KMS-11 (cell line): ENCODE data around the gene MYT1.

Source experiments
- H2AFZ ChIP-seq: fragments of 200-600 bp; sonication (generic); 2 replicates; pipeline ENCODE4 v1.6.1; 2016; ENCODE audit warnings: antibody characterized with exemption, mixed run types, low read depth
- H3K27ac ChIP-seq: fragments of 200-600 bp; sonication (generic); 2 replicates; pipeline ENCODE4 v1.6.1; 2016; ENCODE audit warnings: mild to moderate bottlenecking, mixed run types
- H3K27me3 ChIP-seq: fragments of 200-600 bp; sonication (generic); 2 replicates; pipeline ENCODE4 v1.6.1; 2017; ENCODE audit warnings: mild to moderate bottlenecking, low read depth, mixed run types, moderate library complexity; ENCODE audit not compliant: insufficient read depth
- H3K36me3 ChIP-seq: fragments of 200-600 bp; sonication (generic); 2 replicates; pipeline ENCODE4 v1.6.1; 2017; ENCODE audit warnings: mild to moderate bottlenecking, mixed run types; ENCODE audit not compliant: insufficient read depth
- H3K4me1 ChIP-seq: fragments of 200-600 bp; sonication (generic); 2 replicates; pipeline ENCODE4 v1.6.1; 2016; ENCODE audit warnings: mild to moderate bottlenecking, low read depth, mixed run types; ENCODE audit not compliant: poor library complexity, severe bottlenecking
- H3K4me2 ChIP-seq: fragments of 200-600 bp; sonication (generic); 2 replicates; pipeline ENCODE4 v1.7.0; 2016; ENCODE audit warnings: mild to moderate bottlenecking, mixed run types
- H3K4me3 ChIP-seq: fragments of 200-600 bp; sonication (generic); IDR thresholded peaks from 2 replicates; pipeline ENCODE4 v1.6.1; 2017; ENCODE audit warnings: low read depth, low read length, mixed read lengths; ENCODE audit not compliant: insufficient read depth
- H3K79me2 ChIP-seq: fragments of 200-600 bp; sonication (generic); 2 replicates; pipeline ENCODE4 v1.6.1; 2016; ENCODE audit warnings: low read depth, mixed run types; ENCODE audit not compliant: insufficient read depth
- H3K9ac ChIP-seq: fragments of 200-600 bp; sonication (generic); 2 replicates; pipeline ENCODE4 v1.6.1; 2016; ENCODE audit warnings: mild to moderate bottlenecking, mixed run types
- H4K20me1 ChIP-seq: fragments of 200-600 bp; sonication (generic); 2 replicates; pipeline ENCODE4 v1.6.1; 2016; ENCODE audit warnings: mild to moderate bottlenecking, mixed run types; ENCODE audit not compliant: insufficient read depth
- CTCF ChIP-seq: fragments of 200-600 bp; sonication (generic); conservative IDR thresholded peaks from 2 replicates; pipeline ENCODE4 v1.6.1; 2017; ENCODE audit warnings: low read depth, mild to moderate bottlenecking, antibody characterized with exemption, low read length, moderate library complexity, mixed read lengths

MYT1 gene

GRCh38 chr20:64143018-64143801 is 21.0 kb upstream of the MYT1 start:
- Histone ChIP-seq H3K9ac (no peak overlapping the region), H2AFZ (no peak overlapping the region), H3K4me2 (no peak overlapping the region), H3K4me1 (no peaks in the 10 kb centered on the region), H3K27ac (no peak overlapping the region), H3K27me3 (peaks cover 70% of the 10 kb centered on the region), H4K20me1 (no peaks in the 10 kb centered on the region), H3K36me3 (no peaks in the 10 kb centered on the region), H3K4me3 (no peak overlapping the region), H3K79me2 (no peaks in the 10 kb centered on the region)
- no peak for TF ChIP-seq CTCF

- Histone ChIP-seq H3K4me2 (no peak overlapping the region), H3K27me3 (peaks cover 70% of the 10 kb centered on the region), H2AFZ (no peak overlapping the region), H3K27ac (no peak overlapping the region), H3K4me1 (no peaks in the 10 kb centered on the region), H4K20me1 (no peaks in the 10 kb centered on the region), H3K36me3 (no peaks in the 10 kb centered on the region), H3K4me3 (no peak overlapping the region), H3K9ac (no peak overlapping the region), H3K79me2 (no peaks in the 10 kb centered on the region)
- no peak for TF ChIP-seq CTCF
These were observed 19.9 kb upstream of the MYT1 start for GRCh38 chr20:64144144-64144912.

DNA sequence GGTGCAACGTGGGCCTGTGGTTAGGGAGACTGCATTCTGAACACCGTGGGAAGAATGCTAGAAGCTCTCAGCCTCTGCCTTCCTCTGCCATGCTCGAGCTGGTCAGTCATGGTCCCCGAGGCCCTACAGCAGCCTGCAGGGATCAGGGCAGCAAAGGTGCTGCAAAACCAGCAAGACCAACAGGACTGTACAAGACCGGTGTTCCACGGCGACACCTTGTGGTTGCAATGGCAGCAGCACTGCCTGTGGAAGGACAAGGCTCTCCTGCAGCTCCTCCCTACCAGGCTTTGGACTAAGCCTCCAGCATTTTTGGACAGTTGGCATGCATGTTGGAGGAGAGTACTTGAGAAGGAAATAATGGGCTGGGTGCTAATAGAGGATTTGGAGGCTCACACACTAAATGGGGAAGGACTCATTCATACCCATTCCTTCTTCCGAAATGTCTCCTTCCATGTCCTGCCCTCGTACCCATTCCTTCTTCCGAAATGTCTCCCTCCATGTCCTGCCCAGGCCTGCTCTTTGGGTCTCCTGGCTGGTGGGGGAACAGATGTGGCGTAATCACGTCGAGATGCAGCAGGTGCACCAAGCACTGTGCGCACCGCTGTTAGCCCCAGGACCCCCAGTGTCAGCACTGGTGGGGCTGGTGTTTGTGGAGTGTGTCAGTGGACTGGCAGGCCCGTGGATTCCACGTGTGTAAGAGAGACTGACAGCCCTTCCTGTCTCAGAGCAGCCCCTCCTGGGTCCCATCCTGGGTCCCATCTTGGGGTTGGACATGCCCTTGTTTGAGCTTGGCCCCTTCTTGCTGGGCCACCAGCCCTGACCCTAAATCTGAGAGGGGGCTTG is 18.6 kb upstream of the MYT1 start:
- Histone ChIP-seq H3K27me3 (peaks cover 61% of the 10 kb centered on the region), H3K4me1 (no peaks in the 10 kb centered on the region), H4K20me1 (no peaks in the 10 kb centered on the region), H3K36me3 (no peaks in the 10 kb centered on the region), H3K4me3 (no peak overlapping the region), H3K9ac (no peak overlapping the region), H3K27ac (no peak overlapping the region), H3K4me2 (no peak overlapping the region), H3K79me2 (no peaks in the 10 kb centered on the region), H2AFZ (no peak overlapping the region)
- peak; percentile 58 for TF ChIP-seq CTCF

DNA sequence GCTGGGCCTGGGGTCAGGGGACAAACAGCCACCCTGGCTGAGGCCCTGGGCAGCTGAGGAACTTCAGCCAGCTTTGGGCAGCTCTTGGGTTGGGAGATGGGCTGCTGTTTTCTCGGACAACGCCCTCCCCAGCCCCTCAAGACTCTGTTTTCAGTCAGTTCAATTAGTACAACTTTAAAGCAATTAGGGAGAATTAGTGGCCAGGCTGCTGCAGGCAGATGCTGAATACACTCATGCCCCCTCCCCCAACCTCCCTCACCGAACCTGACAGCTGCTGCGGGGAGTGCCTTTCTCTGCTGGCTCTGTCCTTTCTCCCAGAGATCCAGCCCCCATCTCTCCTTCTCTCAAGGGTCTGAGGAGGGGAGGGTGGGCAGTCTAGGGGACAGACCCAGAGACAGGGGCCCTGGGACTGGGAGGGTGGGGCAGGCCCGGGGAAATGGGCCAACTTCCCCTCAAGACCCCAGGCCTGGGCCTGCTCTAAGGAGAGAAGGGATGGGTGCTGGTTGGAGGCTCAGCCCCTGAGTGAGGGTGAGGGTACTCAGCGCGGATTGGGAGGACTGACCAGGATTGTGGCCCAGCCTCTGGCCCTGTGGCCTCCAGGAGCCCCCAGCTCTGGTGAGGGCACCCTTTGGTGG is 17.8 kb upstream of the MYT1 start:
- no peak for TF ChIP-seq CTCF

More for the DNA sequence above, 17.8 kb upstream of the MYT1 start:
- Histone ChIP-seq H3K4me3 (no peak overlapping the region), H3K36me3 (no peaks in the 10 kb centered on the region), H3K27me3 (peaks cover 57% of the 10 kb centered on the region), H3K4me2 (no peak overlapping the region), H3K4me1 (no peaks in the 10 kb centered on the region), H3K27ac (no peak overlapping the region), H2AFZ (no peak overlapping the region), H4K20me1 (no peaks in the 10 kb centered on the region), H3K9ac (no peak overlapping the region), H3K79me2 (no peaks in the 10 kb centered on the region)
